Osteoblast (primary cell): Measurements from ENCODE around the gene PLA2G4E. TPM values are rescaled to one million over a fixed set of nuclear protein-coding genes. Genes with fewer than 3 reads are reported as not detected.

Source experiments
- DNase-seq: peaks from one replicate; pipeline ENCODE4 v3.0.0; 2011; ENCODE audit warnings: low spot score, mixed read lengths; ENCODE audit not compliant: insufficient read length; ENCODE audit errors: missing footprints
- H2AFZ ChIP-seq: 2 replicates; pipeline ENCODE4 v1.6.0; 2011; ENCODE audit warnings: mild to moderate bottlenecking, low read length
- H3K27ac ChIP-seq: 2 replicates; pipeline ENCODE4 v1.5.1; 2011; ENCODE audit warnings: mild to moderate bottlenecking, low read depth, low read length, moderate library complexity
- H3K27me3 ChIP-seq: 2 replicates; pipeline ENCODE4 v1.6.0; 2012; ENCODE audit warnings: mild to moderate bottlenecking, control low read depth, inconsistent platforms, low read length, moderate library complexity; ENCODE audit not compliant: insufficient read depth
- H3K36me3 ChIP-seq: 2 replicates; pipeline ENCODE4 v1.5.1; 2011; ENCODE audit warnings: mild to moderate bottlenecking, low read length, control low read depth, moderate library complexity; ENCODE audit not compliant: insufficient read depth
- H3K4me1 ChIP-seq: 2 replicates; pipeline ENCODE4 v1.5.1; 2011; ENCODE audit warnings: mild to moderate bottlenecking, low read length, control low read depth, moderate library complexity; ENCODE audit not compliant: insufficient read depth
- H3K4me2 ChIP-seq: 2 replicates; pipeline ENCODE4 v1.6.0; 2011; ENCODE audit warnings: mild to moderate bottlenecking, low read length; ENCODE audit not compliant: insufficient read depth
- H3K4me3 ChIP-seq: fragments of 200-600 bp; sonication (generic); 3 replicates; pipeline ENCODE4 v1.5.1; 2012; ENCODE audit warnings: mild to moderate bottlenecking, low read length, inconsistent platforms; ENCODE audit not compliant: insufficient read depth
- H3K79me2 ChIP-seq: 2 replicates; pipeline ENCODE4 v1.6.0; 2012; ENCODE audit warnings: mild to moderate bottlenecking, low read length, control low read depth, inconsistent platforms; ENCODE audit not compliant: insufficient read depth
- H3K9me3 ChIP-seq: 2 replicates; pipeline ENCODE4 v1.5.1; 2011; ENCODE audit warnings: low read depth, low read length, control low read depth
- H4K20me1 ChIP-seq: 2 replicates; pipeline ENCODE4 v1.6.0; 2012; ENCODE audit warnings: mild to moderate bottlenecking, low read length, control low read depth; ENCODE audit not compliant: insufficient read depth
- total RNA-seq: library from RNA; depleted of rRNA; stranded (reverse); fragments of >200 nt; gene quantifications from 2 replicates; pipeline ENCODE4 v1.2.3, GENCODE V29; 2012
- TF ChIP-seq, protein P1 (sequence below): IDR thresholded peaks from 2 replicates; pipeline ENCODE4 v1.5.1; 2011; ENCODE audit warnings: mild to moderate bottlenecking, low read depth, low read length, moderate library complexity; ENCODE audit errors: extremely low read depth

Gene PLA2G4E
- total RNA-seq, 1 donor, result not detected

DNA sequence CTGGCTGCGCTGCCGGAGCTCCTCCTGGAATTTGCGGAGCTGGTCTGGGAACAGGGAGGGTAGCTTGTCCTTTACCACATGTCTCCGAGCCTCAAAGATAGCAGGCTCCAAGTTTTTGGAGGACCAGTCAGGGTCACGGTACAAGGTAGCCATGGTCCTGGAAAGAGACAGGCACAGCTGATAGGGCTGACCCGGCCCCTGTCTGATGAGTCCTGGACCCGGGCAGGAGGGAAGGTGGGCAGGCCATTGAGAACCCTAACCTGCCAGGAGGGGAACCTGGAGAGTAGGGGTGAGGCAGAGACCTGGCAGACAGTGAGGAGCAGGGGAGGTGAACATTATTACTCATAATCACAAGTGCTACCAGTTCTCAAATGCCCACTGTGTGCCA lies 28.0 kb downstream of the PLA2G4E start:
- Histone ChIP-seq H3K4me2 (no peak overlapping the region), H3K36me3 (no peaks in the 10 kb centered on the region), H3K27me3 (peaks cover 6% of the 10 kb centered on the region), H3K9me3 (no peaks in the 10 kb centered on the region), H2AFZ (no peak overlapping the region), H4K20me1 (no peaks in the 10 kb centered on the region), H3K4me3 (no peak overlapping the region), H3K4me1 (no peaks in the 10 kb centered on the region), H3K27ac (no peak overlapping the region), H3K79me2 (no peaks in the 10 kb centered on the region)
- DNase-seq, result peak; percentile 27
- TF ChIP-seq, protein P1, sequence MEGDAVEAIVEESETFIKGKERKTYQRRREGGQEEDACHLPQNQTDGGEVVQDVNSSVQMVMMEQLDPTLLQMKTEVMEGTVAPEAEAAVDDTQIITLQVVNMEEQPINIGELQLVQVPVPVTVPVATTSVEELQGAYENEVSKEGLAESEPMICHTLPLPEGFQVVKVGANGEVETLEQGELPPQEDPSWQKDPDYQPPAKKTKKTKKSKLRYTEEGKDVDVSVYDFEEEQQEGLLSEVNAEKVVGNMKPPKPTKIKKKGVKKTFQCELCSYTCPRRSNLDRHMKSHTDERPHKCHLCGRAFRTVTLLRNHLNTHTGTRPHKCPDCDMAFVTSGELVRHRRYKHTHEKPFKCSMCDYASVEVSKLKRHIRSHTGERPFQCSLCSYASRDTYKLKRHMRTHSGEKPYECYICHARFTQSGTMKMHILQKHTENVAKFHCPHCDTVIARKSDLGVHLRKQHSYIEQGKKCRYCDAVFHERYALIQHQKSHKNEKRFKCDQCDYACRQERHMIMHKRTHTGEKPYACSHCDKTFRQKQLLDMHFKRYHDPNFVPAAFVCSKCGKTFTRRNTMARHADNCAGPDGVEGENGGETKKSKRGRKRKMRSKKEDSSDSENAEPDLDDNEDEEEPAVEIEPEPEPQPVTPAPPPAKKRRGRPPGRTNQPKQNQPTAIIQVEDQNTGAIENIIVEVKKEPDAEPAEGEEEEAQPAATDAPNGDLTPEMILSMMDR, result no peak

DNA sequence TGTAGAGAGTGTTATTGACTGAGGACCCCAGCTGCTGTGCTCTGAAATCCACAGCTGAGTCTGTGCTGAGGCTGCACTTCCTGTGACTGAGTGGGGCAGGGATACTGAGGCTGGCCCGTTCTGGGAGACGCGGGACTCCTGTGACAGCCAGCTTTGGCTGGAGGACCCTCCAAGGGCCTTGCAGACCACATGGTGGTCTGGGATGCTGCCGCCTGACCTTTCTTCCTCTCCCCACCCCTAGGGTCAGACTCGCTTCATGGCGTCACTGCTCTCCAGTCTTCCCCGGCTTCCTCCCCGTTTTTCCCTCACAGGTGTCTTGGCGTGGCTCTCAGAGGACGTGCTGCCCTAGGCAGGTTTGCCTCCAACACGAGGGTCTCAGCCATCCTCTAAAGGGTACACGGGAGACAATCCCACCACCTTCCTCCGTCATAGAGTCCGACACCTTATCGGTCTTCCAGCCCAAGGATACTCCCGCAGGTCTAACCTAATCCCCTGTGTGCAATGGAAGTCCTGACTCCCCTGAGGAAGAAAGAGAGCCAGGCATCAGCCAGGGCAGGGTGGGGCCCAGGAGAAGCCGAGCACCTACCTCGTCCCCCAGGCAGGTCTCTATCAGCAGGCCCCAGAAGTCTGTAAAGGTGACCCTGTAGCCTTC lies 28.6 kb downstream of the PLA2G4E start:
- no peaks in the 10 kb centered on the region for H3K9me3 ChIP-seq
- DNase-seq, result peak; percentile 54
- no peak overlapping the region for H3K4me3 ChIP-seq
- H2AFZ ChIP-seq, result no peak overlapping the region
- no peak overlapping the region for H3K27ac ChIP-seq
- TF ChIP-seq, protein P1, result no peak
- no peaks in the 10 kb centered on the region for H3K79me2 ChIP-seq
- no peak overlapping the region for H3K4me2 ChIP-seq
- H3K36me3 ChIP-seq, result no peaks in the 10 kb centered on the region
- no peaks in the 10 kb centered on the region for H3K4me1 ChIP-seq
- H4K20me1 ChIP-seq, result no peaks in the 10 kb centered on the region
- H3K27me3 ChIP-seq, result peaks cover 6% of the 10 kb centered on the region

DNA sequence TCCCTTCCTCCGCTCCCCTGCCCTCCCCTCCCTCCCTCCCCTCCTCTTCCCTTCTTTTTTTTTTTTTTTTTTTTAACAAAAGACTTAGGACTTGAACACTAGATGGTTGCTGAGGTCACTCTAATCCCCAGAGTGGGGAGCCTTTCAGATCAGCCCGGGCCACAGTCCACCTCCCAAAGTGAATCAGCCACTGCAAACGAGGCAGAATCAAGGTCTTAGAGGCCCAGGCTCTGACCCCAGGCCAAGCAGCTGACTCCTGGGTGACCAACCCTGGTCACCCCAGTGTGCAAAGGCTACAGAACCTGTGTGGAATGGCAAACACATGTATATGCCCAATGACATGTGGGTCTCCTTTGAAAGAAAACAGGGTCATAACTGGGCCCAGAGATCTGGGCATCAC lies 30.2 kb downstream of the PLA2G4E start:
- Histone ChIP-seq H3K36me3 (no peaks in the 10 kb centered on the region), H4K20me1 (no peaks in the 10 kb centered on the region), H3K27me3 (peaks cover 6% of the 10 kb centered on the region), H3K4me1 (no peaks in the 10 kb centered on the region), H3K79me2 (no peaks in the 10 kb centered on the region), H3K9me3 (no peaks in the 10 kb centered on the region), H3K4me3 (no peak overlapping the region), H3K4me2 (no peak overlapping the region), H2AFZ (no peak overlapping the region), H3K27ac (no peak overlapping the region)
- TF ChIP-seq, protein P1, result no peak
- peak; percentile 76 for DNase-seq

DNA sequence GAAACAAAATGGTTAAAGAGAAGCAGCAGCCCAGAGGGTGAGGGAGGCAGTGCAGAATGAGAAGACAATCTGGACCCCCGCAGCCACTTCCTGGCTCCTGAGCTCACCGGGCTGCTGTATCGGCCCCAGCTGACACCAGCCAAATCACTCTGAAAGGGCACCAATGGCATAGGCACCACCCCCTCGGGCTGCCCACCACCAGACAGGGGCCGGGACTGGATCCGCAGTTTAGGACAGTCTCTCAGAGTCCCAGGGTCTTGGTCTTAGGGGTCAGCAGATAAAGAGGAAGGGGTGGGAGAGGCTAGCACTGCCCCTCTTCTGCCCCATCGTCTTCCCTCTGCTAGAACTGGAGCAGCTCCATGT lies 30.6 kb downstream of the PLA2G4E start:
- DNase-seq, result no peak
- Histone ChIP-seq H3K27me3 (peaks cover 6% of the 10 kb centered on the region), H4K20me1 (no peaks in the 10 kb centered on the region), H3K4me2 (no peak overlapping the region), H3K79me2 (no peaks in the 10 kb centered on the region), H3K27ac (no peak overlapping the region), H3K4me3 (no peak overlapping the region), H2AFZ (no peak overlapping the region), H3K36me3 (no peaks in the 10 kb centered on the region), H3K4me1 (no peaks in the 10 kb centered on the region), H3K9me3 (no peaks in the 10 kb centered on the region)
- TF ChIP-seq, protein P1, result no peak
